ENCODE data around the gene KIF6. TPM values are rescaled to one million over a fixed set of nuclear protein-coding genes. Genes with fewer than 3 reads are reported as not detected.
"Not testable (repeated sequence)": the region's sequence is repeated elsewhere in the genome, so short reads cannot be mapped to it uniquely, and the experiment has no call there.

The KIF6 gene
- polyA plus RNA-seq, 2 donors = 0.08 to 0.20 TPM

DNA sequence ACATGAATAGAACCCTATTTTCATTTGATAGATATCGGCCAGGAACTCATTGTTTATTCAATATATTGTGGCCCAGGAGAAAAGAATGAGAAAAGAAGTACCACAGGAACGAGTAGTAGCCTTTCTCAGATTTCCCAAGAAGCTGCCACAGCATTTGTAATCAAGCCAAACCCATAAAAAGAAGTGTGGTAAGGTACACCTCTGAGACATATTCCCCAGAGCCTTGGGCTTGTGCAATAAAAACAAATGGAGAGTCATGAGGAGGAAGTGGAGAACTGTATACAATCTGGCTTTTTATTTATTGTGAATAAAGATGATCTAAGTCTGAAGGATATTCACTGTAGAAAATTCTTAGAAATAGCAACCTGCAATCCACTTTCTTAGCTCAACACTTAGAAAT lies 36.7 kb downstream of the KIF6 start:
- Histone ChIP-seq H3K36me3 (ENCODE audit: control insufficient read depth in 2 of 2, insufficient read depth in 2 of 2, low read length in 1 of 2) (no peaks in the 10 kb centered on the region), H3K9me3 (ENCODE audit: control insufficient read depth in 2 of 2, insufficient read depth in 1 of 2, low read depth in 1 of 2, low read length in 1 of 2) (no peaks in the 10 kb centered on the region), H3K27ac (ENCODE audit: low read depth in 2 of 2, low read length in 1 of 2) (no peak overlapping the region), H3K27me3 (ENCODE audit: control insufficient read depth in 1 of 2, insufficient read depth in 2 of 2, low read length in 2 of 2) (no peaks in the 10 kb centered on the region), H3K4me1 (ENCODE audit: control insufficient read depth in 2 of 2, insufficient read depth in 2 of 2, low read length in 1 of 2) (no peaks in the 10 kb centered on the region), H3K4me3 (ENCODE audit: low read depth in 1 of 2, low read length in 2 of 2) (no peak overlapping the region)
- WGBS, 2 donors = 52 to 66% methylated on average over 2 of the region's 2 CpGs

DNA sequence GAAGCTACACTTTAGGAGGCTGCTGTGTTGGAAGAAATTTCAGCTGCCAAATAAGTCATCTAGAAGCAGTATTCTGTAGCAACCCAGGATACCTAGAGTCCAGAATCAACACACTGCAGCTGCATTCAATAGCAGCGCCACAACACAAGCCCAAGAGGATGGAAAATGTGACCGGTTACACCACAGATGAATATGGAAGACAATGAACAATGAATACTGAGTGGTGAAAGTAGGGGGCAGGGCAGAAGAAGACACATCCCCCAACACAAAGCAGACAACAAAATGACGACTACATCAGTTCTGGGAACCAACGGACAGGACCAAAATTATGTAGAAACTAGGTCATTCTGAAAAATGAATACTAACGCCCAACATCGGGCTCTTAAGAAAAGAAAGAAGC lies 38.2 kb downstream of the KIF6 start:
- H3K9me3 ChIP-seq (ENCODE audit: control insufficient read depth in 2 of 2, insufficient read depth in 1 of 2, low read depth in 1 of 2, low read length in 1 of 2) = no peaks in the 10 kb centered on the region
- 77 to 88% methylated on average over 6 of the region's 6 CpGs for WGBS, 2 donors
- H3K27me3 ChIP-seq (ENCODE audit: control insufficient read depth in 1 of 2, insufficient read depth in 2 of 2, low read length in 2 of 2) = no peaks in the 10 kb centered on the region
- H3K27ac ChIP-seq (ENCODE audit: low read depth in 2 of 2, low read length in 1 of 2) = no peak overlapping the region
- no peak overlapping the region for H3K4me3 ChIP-seq (ENCODE audit: low read depth in 1 of 2, low read length in 2 of 2)
- H3K4me1 ChIP-seq (ENCODE audit: control insufficient read depth in 2 of 2, insufficient read depth in 2 of 2, low read length in 1 of 2) = no peaks in the 10 kb centered on the region
- H3K36me3 ChIP-seq (ENCODE audit: control insufficient read depth in 2 of 2, insufficient read depth in 2 of 2, low read length in 1 of 2) = no peaks in the 10 kb centered on the region

DNA sequence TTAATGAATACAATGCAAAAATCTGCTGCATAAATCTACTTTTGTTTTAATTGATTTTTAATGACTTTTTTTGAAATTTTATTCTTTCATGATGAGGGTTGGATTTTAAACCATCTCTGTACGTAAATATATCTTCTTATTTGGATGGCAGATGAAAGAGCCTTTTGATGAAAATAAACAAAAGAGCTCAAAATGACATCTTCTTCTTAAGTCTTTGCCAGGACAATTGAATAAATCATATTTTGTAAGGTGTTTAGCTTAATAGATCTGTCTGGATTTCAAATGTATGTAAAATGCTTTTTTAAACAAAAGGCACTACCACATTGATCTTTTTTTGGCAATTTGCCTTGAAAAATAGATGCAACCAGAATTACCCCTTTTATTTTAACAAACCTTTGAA lies 39.3 kb downstream of the KIF6 start:
- Histone ChIP-seq H3K36me3 (ENCODE audit: control insufficient read depth in 2 of 2, insufficient read depth in 2 of 2, low read length in 1 of 2) (no peaks in the 10 kb centered on the region), H3K27ac (ENCODE audit: low read depth in 2 of 2, low read length in 1 of 2) (no peak overlapping the region), H3K9me3 (ENCODE audit: control insufficient read depth in 2 of 2, insufficient read depth in 1 of 2, low read depth in 1 of 2, low read length in 1 of 2) (no peaks in the 10 kb centered on the region), H3K27me3 (ENCODE audit: control insufficient read depth in 1 of 2, insufficient read depth in 2 of 2, low read length in 2 of 2) (no peaks in the 10 kb centered on the region), H3K4me1 (ENCODE audit: control insufficient read depth in 2 of 2, insufficient read depth in 2 of 2, low read length in 1 of 2) (no peaks in the 10 kb centered on the region), H3K4me3 (ENCODE audit: low read depth in 1 of 2, low read length in 2 of 2) (no peak overlapping the region)
- WGBS, 2 donors = 45 to 73% methylated on average over 1 of the region's 1 CpG

DNA sequence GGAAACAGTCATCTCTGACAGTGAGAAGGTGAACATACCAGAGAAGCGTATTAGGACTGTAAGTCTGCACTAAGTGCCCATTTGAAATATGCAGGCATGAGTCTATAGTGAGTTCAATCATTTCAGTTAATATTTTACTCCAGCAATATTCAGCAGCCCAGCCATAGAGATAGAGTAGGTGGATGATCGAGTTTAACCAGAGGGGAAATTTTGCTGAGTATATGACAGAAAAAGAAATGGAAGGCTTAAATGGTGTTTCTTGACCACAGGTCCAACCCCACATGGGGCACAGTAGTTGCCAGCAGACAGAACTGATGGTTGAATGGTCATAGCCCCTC lies 39.8 kb downstream of the KIF6 start:
- H3K27me3 ChIP-seq (ENCODE audit: control insufficient read depth in 1 of 2, insufficient read depth in 2 of 2, low read length in 2 of 2) = no peaks in the 10 kb centered on the region
- 80 to 83% methylated on average over 2 of the region's 2 CpGs for WGBS, 2 donors
- H3K4me3 ChIP-seq (ENCODE audit: low read depth in 1 of 2, low read length in 2 of 2) = no peak overlapping the region
- H3K4me1 ChIP-seq (ENCODE audit: control insufficient read depth in 2 of 2, insufficient read depth in 2 of 2, low read length in 1 of 2) = no peaks in the 10 kb centered on the region
- H3K9me3 ChIP-seq (ENCODE audit: control insufficient read depth in 2 of 2, insufficient read depth in 1 of 2, low read depth in 1 of 2, low read length in 1 of 2) = no peaks in the 10 kb centered on the region
- no peaks in the 10 kb centered on the region for H3K36me3 ChIP-seq (ENCODE audit: control insufficient read depth in 2 of 2, insufficient read depth in 2 of 2, low read length in 1 of 2)
- H3K27ac ChIP-seq (ENCODE audit: low read depth in 2 of 2, low read length in 1 of 2) = no peak overlapping the region

DNA sequence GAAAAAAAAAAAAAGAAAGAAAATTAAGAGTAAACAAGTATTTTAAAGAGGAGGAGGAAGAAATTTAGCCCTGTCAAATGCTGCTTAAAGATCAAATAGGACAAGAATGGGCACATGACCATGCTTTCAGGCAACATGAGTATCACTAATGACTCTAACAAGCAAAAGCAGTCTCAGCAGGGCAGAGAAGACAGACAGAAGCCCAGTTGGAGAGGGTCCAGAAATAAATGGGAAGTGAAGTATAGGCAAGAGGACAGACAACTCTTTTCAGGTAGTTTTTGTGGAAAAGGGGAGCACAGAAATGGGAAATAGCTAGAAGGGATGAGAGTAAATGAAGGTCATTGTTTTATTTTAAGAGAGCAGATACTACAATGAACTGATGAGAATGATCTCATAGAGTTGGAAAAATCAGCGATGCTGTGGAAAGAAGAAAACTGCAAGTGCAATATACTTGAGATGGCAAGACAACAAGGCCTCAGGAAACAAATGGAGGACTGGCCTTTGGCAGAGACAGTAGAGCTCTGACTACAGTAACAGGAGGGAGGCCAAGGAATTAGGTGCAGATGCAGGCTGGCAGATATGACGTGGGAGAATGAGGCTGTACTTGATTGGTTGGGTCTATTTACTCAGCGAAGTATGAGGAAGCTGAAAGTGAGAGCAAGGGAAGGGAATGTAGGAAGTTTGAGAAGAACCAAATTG lies 40.3 kb downstream of the KIF6 start:
- no peaks in the 10 kb centered on the region for H3K27me3 ChIP-seq (ENCODE audit: control insufficient read depth in 1 of 2, insufficient read depth in 2 of 2, low read length in 2 of 2)
- H3K9me3 ChIP-seq (ENCODE audit: control insufficient read depth in 2 of 2, insufficient read depth in 1 of 2, low read depth in 1 of 2, low read length in 1 of 2) = no peaks in the 10 kb centered on the region
- 57 to 61% methylated on average over 3 of the region's 3 CpGs for WGBS, 2 donors
- H3K4me3 ChIP-seq (ENCODE audit: low read depth in 1 of 2, low read length in 2 of 2) = no peak overlapping the region
- no peaks in the 10 kb centered on the region for H3K36me3 ChIP-seq (ENCODE audit: control insufficient read depth in 2 of 2, insufficient read depth in 2 of 2, low read length in 1 of 2)
- H3K4me1 ChIP-seq (ENCODE audit: control insufficient read depth in 2 of 2, insufficient read depth in 2 of 2, low read length in 1 of 2) = no peaks in the 10 kb centered on the region
- no peak overlapping the region for H3K27ac ChIP-seq (ENCODE audit: low read depth in 2 of 2, low read length in 1 of 2)

DNA sequence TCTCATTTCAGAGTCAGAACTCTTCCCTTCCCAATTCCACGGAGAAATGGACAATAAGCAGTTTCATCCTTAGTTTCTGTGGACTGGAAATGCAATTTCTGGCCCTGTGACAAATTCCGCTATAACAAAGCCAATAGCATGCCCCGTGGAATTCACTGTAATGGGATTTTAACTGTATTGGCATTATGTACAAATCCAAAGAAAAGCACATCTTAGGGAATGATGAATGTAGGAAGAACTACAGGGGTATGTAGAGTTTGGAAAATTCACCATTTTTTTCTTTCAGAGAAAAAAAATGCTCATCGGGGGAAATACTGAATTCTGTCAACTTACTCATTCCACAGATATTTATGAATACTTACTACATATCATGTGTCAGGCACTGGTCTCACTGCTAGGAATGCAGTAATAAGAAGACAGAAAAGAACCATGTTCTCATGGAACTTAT lies 43.5 kb downstream of the KIF6 start:
- no peaks in the 10 kb centered on the region for H3K4me1 ChIP-seq (ENCODE audit: control insufficient read depth in 2 of 2, insufficient read depth in 2 of 2, low read length in 1 of 2)
- H3K27me3 ChIP-seq (ENCODE audit: control insufficient read depth in 1 of 2, insufficient read depth in 2 of 2, low read length in 2 of 2) = no peaks in the 10 kb centered on the region
- 30 to 36% methylated on average over 4 of the region's 4 CpGs for WGBS, 2 donors
- H3K4me3 ChIP-seq (ENCODE audit: low read depth in 1 of 2, low read length in 2 of 2) = no peak overlapping the region
- no peak overlapping the region for H3K27ac ChIP-seq (ENCODE audit: low read depth in 2 of 2, low read length in 1 of 2)
- no peaks in the 10 kb centered on the region for H3K9me3 ChIP-seq (ENCODE audit: control insufficient read depth in 2 of 2, insufficient read depth in 1 of 2, low read depth in 1 of 2, low read length in 1 of 2)
- H3K36me3 ChIP-seq (ENCODE audit: control insufficient read depth in 2 of 2, insufficient read depth in 2 of 2, low read length in 1 of 2) = no peaks in the 10 kb centered on the region

DNA sequence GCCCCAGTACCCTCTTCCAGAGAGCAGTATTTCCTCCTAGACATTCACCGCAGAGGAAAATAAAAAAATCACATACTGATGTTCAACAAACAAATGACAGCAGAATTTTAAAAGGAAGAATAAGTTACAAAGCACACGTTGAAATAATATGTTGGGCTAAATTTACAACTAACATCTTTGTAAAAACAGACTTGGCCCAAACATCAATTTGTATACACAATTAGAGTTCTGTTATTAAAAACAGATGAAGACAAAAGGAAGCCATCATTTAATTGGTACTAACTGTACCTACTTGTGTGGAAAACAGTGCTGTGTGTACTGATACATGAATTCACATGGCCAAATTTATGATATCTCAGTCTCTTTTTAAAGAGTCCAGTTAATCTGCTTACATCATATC lies 46.3 kb downstream of the KIF6 start:
- 78 to 85% methylated on average over 2 of the region's 2 CpGs for WGBS, 2 donors

DNA sequence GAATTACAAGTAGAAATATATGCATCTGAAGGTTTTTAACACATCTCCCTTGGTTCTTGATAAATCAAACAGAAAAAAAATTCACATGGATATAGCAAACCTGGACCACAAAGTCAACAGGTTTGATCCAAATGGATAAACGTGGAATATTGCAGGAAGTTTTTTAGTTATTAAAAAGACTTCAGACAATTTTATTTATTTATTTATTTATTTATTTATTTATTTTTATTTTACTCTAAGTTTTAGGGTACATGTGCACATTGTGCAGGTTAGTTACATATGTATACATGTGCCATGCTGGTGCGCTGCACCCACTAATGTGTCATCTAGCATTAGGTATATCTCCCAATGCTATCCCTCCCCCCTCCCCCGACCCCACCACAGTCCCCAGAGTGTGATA lies 47.9 kb downstream of the KIF6 start:
- H3K36me3 ChIP-seq (ENCODE audit: control insufficient read depth in 2 of 2, insufficient read depth in 2 of 2, low read length in 1 of 2); H3K9me3 ChIP-seq (ENCODE audit: control insufficient read depth in 2 of 2, insufficient read depth in 1 of 2, low read depth in 1 of 2, low read length in 1 of 2); H3K27ac ChIP-seq (ENCODE audit: low read depth in 2 of 2, low read length in 1 of 2); H3K4me1 ChIP-seq (ENCODE audit: control insufficient read depth in 2 of 2, insufficient read depth in 2 of 2, low read length in 1 of 2); H3K4me3 ChIP-seq (ENCODE audit: low read depth in 1 of 2, low read length in 2 of 2); H3K27me3 ChIP-seq (ENCODE audit: control insufficient read depth in 1 of 2, insufficient read depth in 2 of 2, low read length in 2 of 2): not testable (repeated sequence)
- WGBS, 2 donors = 86 to 91% methylated on average over 2 of the region's 3 CpGs

More for the DNA sequence above, 46.3 kb downstream of the KIF6 start:
- Histone ChIP-seq H3K9me3 (ENCODE audit: control insufficient read depth in 2 of 2, insufficient read depth in 1 of 2, low read depth in 1 of 2, low read length in 1 of 2) (no peaks in the 10 kb centered on the region), H3K36me3 (ENCODE audit: control insufficient read depth in 2 of 2, insufficient read depth in 2 of 2, low read length in 1 of 2) (no peaks in the 10 kb centered on the region), H3K4me1 (ENCODE audit: control insufficient read depth in 2 of 2, insufficient read depth in 2 of 2, low read length in 1 of 2) (no peaks in the 10 kb centered on the region), H3K4me3 (ENCODE audit: low read depth in 1 of 2, low read length in 2 of 2) (no peak overlapping the region), H3K27me3 (ENCODE audit: control insufficient read depth in 1 of 2, insufficient read depth in 2 of 2, low read length in 2 of 2) (no peaks in the 10 kb centered on the region), H3K27ac (ENCODE audit: low read depth in 2 of 2, low read length in 1 of 2) (no peak overlapping the region)

DNA sequence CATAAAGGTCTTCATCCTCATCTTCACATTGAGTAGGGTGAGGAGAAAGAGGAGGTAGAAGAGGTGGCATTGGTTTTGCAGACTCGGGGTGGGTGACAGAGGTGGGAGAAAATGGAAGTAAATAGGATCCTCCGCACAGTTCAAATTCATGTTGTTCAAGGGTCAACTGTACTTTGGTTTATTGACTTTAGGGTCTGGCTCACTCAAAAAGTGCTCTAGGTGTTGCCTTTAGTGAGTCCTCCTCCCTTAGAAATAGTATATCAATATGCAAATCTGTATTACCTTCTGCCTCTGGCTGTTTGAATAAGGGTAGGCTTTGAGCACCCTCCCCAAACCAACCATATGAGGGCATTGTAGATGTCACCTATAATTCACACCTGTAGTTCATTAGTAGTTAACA lies 54.7 kb downstream of the KIF6 start:
- H3K9me3 ChIP-seq (ENCODE audit: control insufficient read depth in 2 of 2, insufficient read depth in 1 of 2, low read depth in 1 of 2, low read length in 1 of 2) = peaks cover 0 to 2% of the 10 kb centered on the region in 2 donors
- no peaks in the 10 kb centered on the region for H3K27me3 ChIP-seq (ENCODE audit: control insufficient read depth in 1 of 2, insufficient read depth in 2 of 2, low read length in 2 of 2)
- H3K36me3 ChIP-seq (ENCODE audit: control insufficient read depth in 2 of 2, insufficient read depth in 2 of 2, low read length in 1 of 2) = no peaks in the 10 kb centered on the region

DNA sequence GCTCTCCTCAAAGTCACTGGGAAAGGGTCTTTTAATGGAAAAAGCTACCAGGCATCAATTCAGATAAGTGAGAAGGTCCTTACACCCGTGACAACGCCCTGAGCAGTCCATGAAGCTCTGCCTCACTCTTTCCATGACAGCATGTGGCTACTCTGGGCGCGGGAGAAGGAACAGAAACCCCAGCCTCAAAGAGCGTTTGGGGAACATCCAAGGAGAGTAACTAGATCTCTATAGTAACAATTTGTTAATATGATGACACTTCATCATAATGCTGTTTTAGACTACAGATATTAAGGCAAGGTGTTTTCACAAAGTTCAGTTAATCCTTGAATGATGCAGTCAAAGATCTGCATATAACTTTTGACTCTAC lies 55.2 kb downstream of the KIF6 start:
- H3K4me1 ChIP-seq (ENCODE audit: control insufficient read depth in 2 of 2, insufficient read depth in 2 of 2, low read length in 1 of 2) = no peaks in the 10 kb centered on the region
- H3K9me3 ChIP-seq (ENCODE audit: control insufficient read depth in 2 of 2, insufficient read depth in 1 of 2, low read depth in 1 of 2, low read length in 1 of 2) = peaks cover 0 to 2% of the 10 kb centered on the region in 2 donors
- no peaks in the 10 kb centered on the region for H3K36me3 ChIP-seq (ENCODE audit: control insufficient read depth in 2 of 2, insufficient read depth in 2 of 2, low read length in 1 of 2)
- no peak overlapping the region for H3K4me3 ChIP-seq (ENCODE audit: low read depth in 1 of 2, low read length in 2 of 2)
- H3K27ac ChIP-seq (ENCODE audit: low read depth in 2 of 2, low read length in 1 of 2) = no peak overlapping the region
- no peaks in the 10 kb centered on the region for H3K27me3 ChIP-seq (ENCODE audit: control insufficient read depth in 1 of 2, insufficient read depth in 2 of 2, low read length in 2 of 2)
- WGBS, 2 donors = 83 to 87% methylated on average over 5 of the region's 5 CpGs

More for the DNA sequence above, 54.7 kb downstream of the KIF6 start:
- 88 to 91% methylated on average over 2 of the region's 2 CpGs for WGBS, 2 donors
- H3K4me1 ChIP-seq (ENCODE audit: control insufficient read depth in 2 of 2, insufficient read depth in 2 of 2, low read length in 1 of 2) = no peaks in the 10 kb centered on the region
- H3K4me3 ChIP-seq (ENCODE audit: low read depth in 1 of 2, low read length in 2 of 2) = no peak overlapping the region
- H3K27ac ChIP-seq (ENCODE audit: low read depth in 2 of 2, low read length in 1 of 2) = no peak overlapping the region
